ENCODE results near the gene RNASET2.
"Not testable (repeated sequence)": the region's sequence is repeated elsewhere in the genome, so short reads cannot be mapped to it uniquely, and the experiment has no call there.

RNASET2 gene

DNA sequence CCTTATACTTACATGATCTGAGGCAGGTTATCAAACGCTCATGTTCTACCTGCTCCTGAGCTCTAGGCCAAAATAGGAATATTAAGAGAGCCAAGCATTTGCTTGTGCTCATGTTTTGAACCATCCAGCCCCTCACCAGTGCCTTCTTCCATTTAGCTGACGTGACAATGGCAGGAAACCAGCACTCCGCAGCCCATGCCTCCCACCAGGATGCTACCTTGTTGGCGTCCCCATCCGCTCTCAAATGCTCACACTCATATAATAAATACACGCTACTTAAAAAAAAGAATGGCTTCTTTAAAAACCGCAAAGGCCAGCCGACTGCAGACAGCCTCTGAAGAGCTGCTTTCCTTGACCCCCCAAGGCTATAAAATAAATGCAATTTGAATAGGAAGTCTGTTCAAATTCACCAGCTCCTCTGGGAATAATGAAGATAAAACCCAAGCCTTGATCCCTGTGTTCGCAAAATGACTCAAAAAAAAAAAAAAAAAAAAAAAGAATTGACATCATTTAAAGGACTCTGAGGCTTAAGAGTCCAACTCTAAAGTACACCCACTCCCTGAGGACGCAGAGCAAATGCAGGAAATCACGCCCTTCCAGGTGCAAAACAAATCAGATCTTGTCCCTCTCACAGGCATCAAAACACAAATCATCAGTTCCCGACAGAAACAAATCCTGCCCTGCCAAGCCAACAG lies 29.0 kb downstream of the RNASET2 start:
- no peak for DNase-seq (ENCODE audit: low read depth)

DNA sequence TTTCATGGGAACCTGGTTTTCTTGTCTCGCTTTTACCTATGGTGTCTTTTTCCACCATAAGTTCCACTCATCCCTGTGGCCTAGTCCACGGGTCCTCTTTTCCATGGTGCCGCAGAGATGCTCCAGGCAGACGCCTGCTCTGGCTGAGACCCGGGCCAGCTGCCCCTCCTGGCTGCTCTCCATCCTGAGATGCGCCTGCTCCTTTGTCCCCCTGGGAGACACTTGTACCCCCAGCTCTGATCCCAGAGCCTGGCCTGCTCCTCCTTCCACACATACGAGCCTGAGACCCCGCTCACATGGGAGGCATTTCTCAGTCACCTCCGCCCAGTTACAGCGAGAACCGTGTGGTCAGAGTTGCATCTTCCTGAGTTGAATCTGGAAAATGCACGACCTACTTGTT lies 29.6 kb downstream of the RNASET2 start:
- DNase-seq (ENCODE audit: low read depth): no peak

DNA sequence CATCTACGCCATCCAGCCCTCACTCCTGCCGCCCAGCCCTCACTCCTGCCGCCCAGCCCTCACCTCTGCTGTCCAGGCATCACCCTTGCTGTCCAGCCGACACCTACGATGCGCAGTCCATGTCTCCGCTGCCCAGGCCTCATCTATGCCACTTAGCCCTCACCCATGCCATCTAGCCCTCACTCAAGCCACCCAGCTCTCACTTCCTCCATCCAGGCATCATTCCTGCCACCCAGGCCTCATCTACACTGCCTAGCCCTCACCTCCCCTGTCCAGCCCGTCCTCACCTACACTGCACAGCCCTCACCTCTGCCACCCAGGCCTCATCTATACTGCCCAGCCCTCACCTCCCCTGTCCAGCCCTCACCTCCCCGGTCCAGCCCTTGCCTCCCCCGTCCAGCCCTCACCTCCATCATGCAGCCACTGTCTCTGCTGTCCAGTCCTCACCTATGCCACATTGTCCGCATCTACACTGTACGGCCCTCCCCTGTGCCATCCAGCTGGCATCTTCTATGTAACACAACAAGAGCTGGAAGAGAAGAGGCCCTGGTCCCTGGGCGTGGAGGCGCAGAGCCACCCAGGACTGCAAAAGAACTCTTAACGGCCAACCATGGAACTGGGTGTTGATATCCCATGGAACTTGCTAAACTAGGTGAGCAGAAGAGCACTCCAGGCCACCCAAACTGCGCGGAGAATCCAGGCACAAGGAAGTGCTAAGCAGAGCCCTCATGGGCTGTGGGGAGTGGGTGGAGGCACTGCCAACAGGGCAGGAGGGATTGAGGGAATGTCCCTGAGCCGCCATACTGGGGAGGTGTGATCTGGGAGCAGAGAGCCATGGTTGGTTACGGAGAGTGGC lies 31.0 kb downstream of the RNASET2 start:
- DNase-seq (ENCODE audit: low read depth): no peak

DNA sequence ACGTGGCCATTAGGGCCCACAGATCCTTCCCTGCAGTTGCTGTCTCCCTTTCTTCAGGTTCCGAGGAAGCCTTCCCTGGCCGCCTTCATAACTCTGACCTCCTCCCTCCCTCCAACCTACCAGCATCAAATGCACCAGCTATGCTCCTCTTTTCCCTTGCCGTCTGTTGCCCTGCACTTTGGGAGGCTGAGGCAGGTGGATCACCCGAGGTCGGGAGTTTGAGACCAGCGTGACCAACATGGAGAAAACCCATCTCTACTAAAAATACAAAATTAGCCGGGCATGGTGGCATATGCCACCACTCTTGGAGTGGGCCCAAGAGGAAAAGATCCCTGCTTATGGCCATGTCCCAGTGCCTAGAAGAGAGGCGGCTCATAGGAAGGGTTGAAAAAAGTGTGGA lies 31.8 kb downstream of the RNASET2 start:
- DNase-seq (ENCODE audit: low read depth): no peak

DNA sequence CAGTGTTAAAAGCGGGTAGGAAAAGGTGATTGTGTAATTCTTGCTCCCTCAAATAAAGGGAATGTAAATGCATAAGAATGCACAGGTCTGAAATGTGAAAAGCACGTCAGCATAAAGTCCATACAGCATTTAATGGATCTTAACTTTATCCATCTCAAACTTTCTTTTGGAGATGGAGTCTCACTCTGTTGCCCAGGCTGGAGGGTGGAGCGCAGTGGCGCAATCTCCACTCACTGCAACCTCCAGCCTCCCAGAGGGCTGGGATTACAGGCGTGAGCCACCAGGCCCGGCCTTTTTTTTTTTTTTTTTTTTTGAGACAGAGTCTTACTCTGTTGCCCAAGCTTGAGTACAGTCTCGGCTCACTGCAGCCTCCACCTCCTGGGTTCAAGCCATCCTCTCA lies 33.4 kb downstream of the RNASET2 start:
- no peak for DNase-seq (ENCODE audit: low read depth)

DNA sequence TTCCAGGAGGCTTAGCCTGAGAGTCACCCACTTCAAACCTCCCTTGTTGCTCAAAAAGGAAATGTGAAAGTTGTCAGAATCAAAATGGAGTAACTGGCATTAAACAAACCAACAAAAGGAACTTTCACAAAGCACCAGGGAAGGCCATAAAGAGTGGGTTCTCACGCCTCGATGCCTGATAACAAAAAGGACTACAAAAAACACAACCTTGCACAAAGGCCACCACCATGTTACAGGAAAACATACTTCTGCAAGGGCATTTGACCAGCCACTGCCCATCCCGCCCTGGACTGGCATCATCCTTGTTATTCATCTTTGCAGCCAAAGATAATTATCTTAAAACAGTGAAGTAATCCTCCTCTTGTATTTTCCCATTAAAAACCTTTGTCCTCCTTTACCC lies 34.8 kb downstream of the RNASET2 start:
- no peak for DNase-seq (ENCODE audit: low read depth)

DNA sequence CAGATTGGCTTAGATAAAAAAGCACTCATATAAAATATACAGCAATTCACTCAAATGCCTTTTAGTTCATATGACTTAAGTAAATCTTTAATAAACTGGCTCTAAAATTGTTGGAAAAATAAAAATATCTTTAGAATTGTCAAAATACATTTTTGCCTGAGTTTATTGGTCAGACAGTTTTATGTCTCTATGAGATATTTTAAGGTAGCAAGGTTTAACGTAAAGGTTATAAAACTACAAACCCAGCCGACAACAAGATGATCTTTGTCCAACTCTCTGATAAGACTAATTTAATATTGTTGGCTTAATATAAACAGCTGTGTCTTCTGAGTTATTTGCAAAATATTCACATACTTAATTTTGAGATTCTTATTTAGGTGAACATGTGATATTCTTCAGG lies 39.5 kb downstream of the RNASET2 start:
- no peak for DNase-seq (ENCODE audit: low read depth)

DNA sequence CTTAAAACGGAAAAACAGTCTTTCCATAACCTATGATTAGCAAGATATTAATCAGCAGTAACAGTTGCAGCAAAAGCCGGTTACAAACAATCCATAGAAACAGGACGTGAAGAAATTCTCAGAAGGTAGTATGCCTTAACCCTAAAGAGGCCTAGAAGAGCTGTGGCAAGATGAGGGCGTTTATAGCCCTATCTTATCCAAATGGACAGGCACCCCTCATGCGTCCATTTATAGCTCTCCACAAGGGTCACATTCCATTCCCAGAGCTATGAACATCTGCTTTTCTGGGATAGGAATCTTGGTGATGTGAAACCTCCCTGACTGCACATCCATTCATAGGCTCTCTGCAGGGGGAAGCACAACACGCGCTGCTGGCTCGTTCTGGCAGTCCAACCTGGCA lies 40.9 kb downstream of the RNASET2 start:
- not testable (repeated sequence) for DNase-seq (ENCODE audit: low read depth)

DNA sequence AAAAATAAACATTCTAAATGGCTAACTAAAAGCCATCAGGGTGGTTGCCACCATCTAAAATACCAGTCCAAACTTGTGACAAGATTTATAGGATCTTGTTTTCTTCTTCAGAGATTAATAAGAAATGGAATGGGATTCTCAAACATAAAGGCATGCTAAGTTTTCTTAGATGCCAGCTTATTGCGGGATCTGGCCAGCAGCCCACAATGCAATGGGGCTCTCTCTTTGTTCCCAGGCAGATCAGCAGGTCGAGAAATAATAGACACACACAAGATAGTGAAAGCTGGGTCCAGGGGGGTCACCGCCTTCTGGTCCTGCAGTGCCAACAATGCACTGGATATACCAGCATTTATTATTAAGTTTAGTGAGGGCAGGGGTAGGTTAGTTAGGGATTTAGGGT lies 41.4 kb downstream of the RNASET2 start:
- DNase-seq (ENCODE audit: low read depth): not testable (repeated sequence)

DNA sequence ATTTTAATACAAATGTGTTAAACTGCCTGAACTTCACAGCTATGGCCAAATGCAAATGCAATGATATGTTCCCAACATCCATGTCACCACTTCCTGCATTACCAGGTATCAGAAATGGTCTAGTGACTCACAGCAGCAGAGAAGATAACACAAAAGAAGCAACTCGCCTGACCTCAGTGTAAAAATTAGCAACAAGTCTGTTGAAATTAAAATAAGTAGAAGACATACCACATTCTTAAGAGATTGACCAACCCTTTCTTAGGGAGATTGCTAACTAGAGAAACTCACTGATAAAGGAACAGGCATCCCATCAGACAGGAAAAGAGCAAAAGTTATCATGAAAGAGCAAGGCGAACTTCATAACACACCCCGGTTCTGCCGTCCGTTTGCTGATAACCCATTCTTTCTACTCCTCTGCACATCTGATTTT lies 45.1 kb downstream of the RNASET2 start:
- no peak for DNase-seq (ENCODE audit: low read depth)

DNA sequence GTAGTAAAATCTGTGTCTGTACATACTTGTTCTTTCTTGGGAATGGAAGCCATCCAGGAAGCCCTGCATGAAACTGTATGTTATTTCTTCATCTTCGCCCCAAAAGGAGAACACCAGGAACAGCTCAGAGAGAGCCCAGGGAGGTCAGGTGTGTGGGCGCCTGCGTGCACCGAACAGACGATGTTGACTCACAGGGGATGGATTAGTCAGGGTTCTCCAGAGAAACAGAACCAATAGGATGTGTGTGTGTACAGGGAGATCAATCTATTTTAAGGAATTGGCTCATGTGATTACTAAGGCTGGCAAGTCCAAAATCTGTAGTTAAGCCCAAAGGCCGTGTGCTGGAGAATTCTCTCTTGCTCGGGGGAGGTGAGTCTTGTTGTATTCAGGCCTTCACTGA lies 45.7 kb downstream of the RNASET2 start:
- DNase-seq (ENCODE audit: low read depth): no peak

DNA sequence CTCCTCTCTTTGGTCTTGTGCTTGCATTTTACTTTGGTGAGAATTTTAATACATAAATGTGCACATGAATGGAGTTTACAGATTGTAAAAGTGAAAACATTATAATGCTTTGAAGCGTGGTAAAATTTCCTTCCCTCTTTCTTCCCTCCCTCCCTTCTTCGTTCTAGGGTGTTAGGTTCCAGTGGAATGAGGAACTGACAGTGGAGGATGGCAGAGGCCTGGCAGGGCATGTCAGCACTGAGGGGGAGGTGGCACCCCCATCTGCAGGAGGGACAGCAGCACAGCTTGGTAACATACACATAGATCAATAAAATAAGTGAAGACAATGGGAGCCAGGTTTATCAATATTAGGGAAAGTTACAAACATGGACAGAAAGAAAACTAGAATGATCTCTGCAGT lies 47.5 kb downstream of the RNASET2 start:
- no peak for DNase-seq (ENCODE audit: low read depth)

DNA sequence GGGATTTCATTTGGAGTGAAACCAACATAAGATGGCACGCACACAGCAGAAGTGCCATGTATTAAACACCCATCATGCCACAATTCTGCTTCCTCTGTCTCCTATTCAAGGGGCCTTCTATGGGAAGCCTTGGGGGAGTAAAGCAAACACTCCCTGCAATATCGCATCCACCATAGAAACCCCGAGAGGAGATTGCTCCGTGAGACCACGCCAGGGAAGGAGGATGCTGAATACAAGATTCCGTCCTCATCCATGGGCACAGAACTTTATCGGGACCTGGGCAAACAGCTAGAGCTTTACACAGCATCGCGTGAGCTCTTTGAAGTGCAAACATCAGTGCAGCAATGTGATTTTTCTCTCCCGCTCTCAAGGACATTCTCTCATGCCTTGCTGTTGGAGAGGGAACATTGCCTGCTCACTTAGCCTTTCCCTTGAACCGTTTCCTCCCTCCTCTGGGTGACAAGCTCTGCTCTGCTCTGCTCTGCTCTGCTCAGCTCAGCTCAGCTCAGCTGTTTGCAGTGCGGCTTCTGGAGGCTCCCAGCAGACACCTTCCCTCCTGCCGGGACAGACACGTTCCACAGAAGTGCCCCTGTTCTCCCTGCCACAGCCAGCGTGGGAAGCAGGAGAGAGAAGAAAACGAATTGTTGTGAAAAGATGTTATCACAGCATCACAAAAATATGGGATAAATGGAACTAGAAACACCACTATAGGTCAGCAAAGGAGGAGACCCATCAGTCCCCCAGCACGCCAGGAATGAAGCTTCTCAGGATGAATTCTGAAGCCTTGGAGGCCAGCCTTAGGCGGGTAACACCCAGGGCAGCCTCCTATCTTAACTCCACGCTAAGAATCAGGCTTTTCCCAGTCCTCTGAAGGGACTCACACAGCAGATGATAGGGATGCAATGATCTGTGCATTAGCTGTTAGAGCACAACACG lies 48.2 kb downstream of the RNASET2 start:
- no peak for DNase-seq (ENCODE audit: low read depth)

DNA sequence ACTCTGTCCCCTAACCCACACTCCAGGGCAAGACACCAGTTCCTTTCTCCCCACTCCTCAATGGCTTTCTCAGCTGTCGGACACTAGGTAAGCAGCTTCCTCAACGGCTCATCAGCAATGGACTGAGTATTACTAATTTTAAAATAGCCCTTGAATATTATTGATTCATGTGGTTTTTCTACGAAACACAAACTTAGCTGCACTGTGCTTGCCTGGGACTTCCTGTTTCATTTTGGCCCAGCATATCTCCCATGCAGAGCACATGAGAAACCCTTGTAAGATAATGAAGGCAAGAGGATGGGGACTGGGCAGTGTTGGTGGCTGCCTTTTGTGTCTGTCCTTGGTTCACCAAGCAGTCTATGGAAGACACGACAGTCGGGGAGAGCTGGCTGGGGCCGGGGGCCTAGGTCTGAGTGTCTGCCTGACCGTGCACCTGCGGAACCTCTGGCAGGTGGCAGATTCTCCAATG lies 48.9 kb downstream of the RNASET2 start:
- DNase-seq (ENCODE audit: low read depth): no peak

DNA sequence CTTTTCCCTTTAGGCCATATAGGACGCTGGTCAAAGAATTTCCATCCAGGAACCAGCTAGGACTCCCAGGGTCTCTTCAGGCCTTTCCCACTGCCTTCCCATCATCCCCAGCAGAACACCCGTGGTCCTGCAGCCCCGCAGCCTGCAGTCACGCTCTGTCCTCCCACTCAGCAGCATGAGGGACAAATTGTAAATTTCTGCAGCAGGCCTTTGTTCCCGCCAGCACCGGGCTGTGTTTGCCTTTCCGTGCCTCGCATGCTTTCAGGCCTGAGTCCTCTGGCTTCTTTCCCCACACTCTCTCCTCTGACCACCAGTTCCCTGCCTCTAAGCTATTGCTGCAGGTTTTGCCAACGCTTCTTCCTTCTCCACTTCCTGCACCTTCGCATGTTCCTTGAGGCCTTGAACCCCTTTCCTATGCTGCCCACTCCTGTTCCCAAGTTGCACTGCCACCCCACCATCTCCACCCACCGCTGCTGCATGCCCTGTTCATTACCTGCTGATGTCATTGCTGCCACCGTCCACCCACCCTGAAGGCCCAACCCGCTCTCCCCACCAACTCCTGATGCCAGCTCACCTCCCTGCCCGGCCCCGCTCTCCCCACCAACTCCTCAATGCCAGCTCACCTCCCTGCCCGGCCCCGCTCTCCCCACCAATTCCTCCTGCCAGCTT lies 49.8 kb downstream of the RNASET2 start:
- no peak for DNase-seq (ENCODE audit: low read depth)

DNA sequence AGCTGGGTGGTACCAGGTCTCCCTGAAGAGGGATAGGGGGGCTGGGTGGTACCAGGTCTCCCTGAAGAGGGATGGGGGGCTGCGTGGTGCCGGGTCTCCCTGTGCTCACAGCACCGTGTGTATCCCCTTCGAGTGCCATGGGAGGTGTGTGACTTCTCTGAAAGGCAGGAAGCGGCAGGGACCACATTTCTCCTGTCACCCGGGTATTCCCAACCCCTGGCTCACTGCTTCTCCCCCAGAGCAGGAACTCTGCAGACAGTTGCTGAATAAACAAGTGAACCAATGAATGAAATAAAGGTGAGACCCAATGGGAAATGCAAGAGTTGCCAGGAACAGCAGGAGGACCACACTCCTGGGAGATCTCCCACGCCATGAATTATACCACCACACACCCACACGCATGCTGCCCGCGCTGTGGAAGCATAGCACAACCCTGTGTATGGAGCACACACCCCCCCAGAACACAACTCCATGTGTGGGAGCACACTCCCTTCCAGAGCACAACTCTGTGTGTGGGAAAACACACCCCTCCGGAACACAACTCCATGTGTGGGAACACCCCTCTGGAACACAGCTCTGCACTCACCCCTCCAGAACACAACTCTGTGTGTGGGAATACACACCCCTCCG lies 50.7 kb downstream of the RNASET2 start:
- no peak for DNase-seq (ENCODE audit: low read depth)

DNA sequence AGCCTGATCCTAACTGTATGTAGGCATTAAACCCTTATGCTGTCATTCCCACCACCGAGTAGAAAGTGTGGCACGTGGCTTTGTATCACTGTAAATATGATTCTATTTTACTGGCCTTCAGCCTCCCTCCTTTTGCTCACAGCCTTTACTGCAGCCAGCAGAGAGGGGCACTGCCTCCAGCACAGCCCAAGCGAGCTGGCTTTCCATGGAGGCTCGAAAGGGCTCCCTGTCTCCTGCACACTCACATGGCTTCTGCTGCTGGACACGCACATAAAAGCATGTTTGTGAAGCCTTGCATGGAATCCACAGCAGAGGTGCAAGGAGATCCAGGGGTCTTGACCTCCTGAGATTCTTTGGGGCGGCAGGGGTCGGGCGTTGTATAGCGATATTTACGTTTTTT lies 51.3 kb downstream of the RNASET2 start:
- no peak for DNase-seq (ENCODE audit: low read depth)

DNA sequence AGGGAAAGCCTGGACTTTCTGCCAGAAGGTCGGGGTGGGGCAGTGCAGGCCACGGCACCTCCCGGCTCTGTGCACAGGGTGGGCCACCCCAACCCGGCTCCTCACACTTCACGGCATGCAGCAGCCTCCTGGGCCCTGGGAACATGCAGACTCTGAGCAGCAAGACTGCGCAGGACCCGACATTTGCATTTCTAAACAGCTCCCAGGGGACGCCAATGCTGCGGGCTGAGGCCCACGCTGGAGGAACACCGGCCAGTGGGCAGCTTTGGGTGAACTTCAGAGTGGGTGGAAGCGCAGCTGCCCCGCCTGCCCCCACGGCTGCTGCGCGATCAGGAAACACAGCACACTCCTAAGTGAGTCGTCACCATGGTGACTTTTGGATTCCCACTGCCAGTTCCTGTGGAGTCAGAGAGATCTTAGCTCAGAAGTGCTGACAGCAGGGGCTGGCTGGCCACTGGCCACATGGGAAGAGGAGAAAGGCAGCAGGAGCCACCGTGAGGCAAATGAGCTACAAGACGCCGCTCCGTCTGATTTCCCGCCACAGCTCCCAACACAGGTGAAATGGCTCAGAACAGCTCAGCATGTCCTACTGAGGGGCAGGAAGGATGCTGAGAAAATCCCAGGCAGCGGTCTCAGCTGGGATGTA lies 52.1 kb downstream of the RNASET2 start:
- no peak for DNase-seq (ENCODE audit: low read depth)

DNA sequence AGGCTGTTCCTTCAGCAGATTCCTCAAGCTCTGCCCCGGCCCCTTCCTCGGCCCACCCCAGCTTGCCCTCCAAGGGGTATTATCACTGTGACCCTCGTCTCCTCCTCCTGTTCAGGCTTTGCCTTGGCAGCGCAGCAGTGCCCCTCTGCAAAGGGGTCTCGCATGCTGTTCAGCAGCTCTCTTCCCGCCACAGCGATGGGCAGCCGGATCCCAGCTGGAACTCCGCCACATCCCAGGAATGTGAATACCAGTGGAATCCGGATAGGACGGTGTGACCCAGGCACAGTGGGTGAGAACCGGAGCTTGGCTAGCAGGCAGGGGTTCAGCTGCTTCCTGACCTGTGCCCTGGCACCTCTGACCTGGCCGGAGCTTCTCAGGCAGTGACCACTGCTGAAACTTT lies 52.9 kb downstream of the RNASET2 start:
- DNase-seq (ENCODE audit: low read depth): no peak

DNA sequence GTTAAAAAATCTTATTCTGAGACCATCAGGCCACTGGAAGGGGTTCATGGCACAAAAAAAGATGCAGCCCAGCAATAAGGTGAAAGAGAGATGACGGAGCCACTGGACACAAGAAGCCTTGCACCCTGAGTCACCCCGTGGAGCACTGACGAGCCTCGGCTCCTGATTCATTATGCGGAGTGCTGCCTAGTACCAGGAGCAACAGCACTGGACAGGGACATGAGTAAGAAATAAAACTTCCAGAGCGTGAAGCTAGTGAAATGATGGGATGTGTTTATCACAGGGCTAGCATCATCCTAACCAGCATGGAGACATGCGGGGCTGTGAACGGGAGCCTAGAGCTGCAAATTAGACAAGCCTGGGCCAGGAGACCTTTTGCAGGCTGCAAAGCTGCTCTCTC lies 53.3 kb downstream of the RNASET2 start:
- DNase-seq (ENCODE audit: low read depth): no peak

Measured in activated gamma-delta T cell treated with anti-CD3 and anti-CD28 coated beads, Interleukin-2, amount 50 U/mL, for 16 hours (primary cell).